Fibroblast of skin of abdomen (primary cell): ENCODE measurements around the gene DYSF. TPM values are rescaled to one million over a fixed set of nuclear protein-coding genes. Genes with fewer than 3 reads are reported as not detected.
A peak's percentile ranks its signal among the peaks of the same experiment; 100 is the strongest.
"Not testable (repeated sequence)": the region's sequence is repeated elsewhere in the genome, so short reads cannot be mapped to it uniquely, and the experiment has no call there.

Experiments
- DNase-seq: peaks from one replicate; pipeline ENCODE4 v3.0.0-alpha.2; 2013
- polyA plus RNA-seq, 2 experiments: library from polyadenylated mRNA; unstranded; fragments of 120-200 nt; gene quantifications; one replicate each; pipeline ENCODE4 v1.2.1, GENCODE V29; 2013; ENCODE audit not compliant: insufficient read length in 2 of 2

Gene DYSF
- 2.9 TPM for polyA plus RNA-seq (2013, experiment 1 of 2; ENCODE audit: insufficient read length)
- polyA plus RNA-seq (2013, experiment 2 of 2; ENCODE audit: insufficient read length): 2.4 TPM

GRCh38 chr2:71453404-71454220, at the start of gene DYSF:
Gene DYSF (plus strand): TSS chr2:71453561.
- no peak for DNase-seq

- no peak for DNase-seq
Measured at GRCh38 chr2:71409611-71410010, 43.8 kb upstream of the DYSF start.

GRCh38 chr2:71410696-71411095, 42.7 kb upstream of the DYSF start:
- no peak for DNase-seq

GRCh38 chr2:71416866-71417265, 36.5 kb upstream of the DYSF start:
- not testable (repeated sequence) for DNase-seq

- no peak for DNase-seq
Measured at GRCh38 chr2:71417300-71418202, 35.8 kb upstream of the DYSF start.

GRCh38 chr2:71419145-71419544, 34.2 kb upstream of the DYSF start:
- no peak for DNase-seq

GRCh38 chr2:71419976-71420375, 33.4 kb upstream of the DYSF start:
- no peak for DNase-seq

- no peak for DNase-seq
Measured at GRCh38 chr2:71422786-71423185, 30.6 kb upstream of the DYSF start.

- DNase-seq: no peak
Measured at GRCh38 chr2:71423817-71424420, 29.4 kb upstream of the DYSF start.

- no peak for DNase-seq
Measured at GRCh38 chr2:71426721-71427120, 26.6 kb upstream of the DYSF start.

GRCh38 chr2:71428472-71429383, 24.6 kb upstream of the DYSF start:
- no peak for DNase-seq

GRCh38 chr2:71445142-71445541, 8.2 kb upstream of the DYSF start:
- not testable (repeated sequence) for DNase-seq

GRCh38 chr2:71446505-71446904, 6.9 kb upstream of the DYSF start:
- no peak for DNase-seq

GRCh38 chr2:71449343-71449742, 4.0 kb upstream of the DYSF start:
- no peak for DNase-seq

GRCh38 chr2:71451705-71452104, 1.7 kb upstream of the DYSF start:
- no peak for DNase-seq

- DNase-seq: peak; percentile 22
Measured at GRCh38 chr2:71452565-71452964, 796 bp upstream of the DYSF start.

GRCh38 chr2:71454221-71455010, 1.1 kb downstream of the DYSF start:
- no peak for DNase-seq

GRCh38 chr2:71455011-71455740, 1.8 kb downstream of the DYSF start:
- no peak for DNase-seq

- peak; percentile 36 for DNase-seq
Measured at GRCh38 chr2:71455741-71456569, 2.6 kb downstream of the DYSF start.
